Stimulated activated CD4-positive, alpha-beta T cell treated with anti-CD3 and anti-CD28 coated beads, Interleukin-12 subunit alpha, Interleukin-12 subunit beta, amount 100 ng/mL, for 48 hours (primary cell): ENCODE data around the gene CDH10.

Experiments
- DNase-seq, 3 donors: peaks; one replicate each; pipeline ENCODE4 v3.0.0-alpha.2; 2020; ENCODE audit warnings: low read depth in 2 of 3, low spot score in 1 of 3

CDH10 gene

DNA sequence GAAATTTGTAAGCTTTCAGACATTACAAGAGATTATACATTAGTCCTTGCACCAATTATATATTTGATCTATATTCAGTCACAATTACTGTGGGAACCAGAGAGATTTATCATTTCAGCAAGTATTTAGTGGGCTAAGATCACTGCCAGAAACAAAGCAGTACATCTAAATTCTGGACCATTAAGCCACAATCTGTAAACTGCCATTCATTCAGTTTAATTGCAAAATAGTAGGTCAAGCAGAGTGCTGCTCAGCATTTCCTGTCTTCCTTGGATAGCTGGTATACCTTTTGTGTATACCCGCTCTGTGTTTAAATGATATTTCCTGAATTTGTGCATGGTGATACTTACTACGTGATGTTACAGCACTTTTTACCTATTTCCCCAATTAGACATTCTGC lies 42.6 kb downstream of the CDH10 start:
- no peak for DNase-seq

DNA sequence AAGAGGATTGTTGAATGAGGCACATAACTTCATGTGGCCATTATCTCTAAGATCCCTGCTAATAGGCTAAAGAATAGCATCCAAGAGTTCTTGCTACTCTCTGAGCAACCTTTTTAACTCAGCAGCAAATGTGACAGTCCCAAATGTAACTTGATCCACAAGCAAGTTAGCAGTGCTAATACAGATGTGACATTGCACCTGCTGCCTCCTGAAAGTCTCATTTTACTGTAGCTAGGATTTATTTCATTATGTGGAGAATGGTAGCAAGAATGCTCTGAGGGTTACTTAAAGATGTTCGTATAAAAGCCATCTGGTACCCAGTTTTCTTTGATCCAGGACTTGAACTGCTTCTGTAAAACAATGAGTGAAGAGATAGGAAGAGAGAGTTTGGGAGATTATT lies 45.8 kb downstream of the CDH10 start:
- no peak for DNase-seq

DNA sequence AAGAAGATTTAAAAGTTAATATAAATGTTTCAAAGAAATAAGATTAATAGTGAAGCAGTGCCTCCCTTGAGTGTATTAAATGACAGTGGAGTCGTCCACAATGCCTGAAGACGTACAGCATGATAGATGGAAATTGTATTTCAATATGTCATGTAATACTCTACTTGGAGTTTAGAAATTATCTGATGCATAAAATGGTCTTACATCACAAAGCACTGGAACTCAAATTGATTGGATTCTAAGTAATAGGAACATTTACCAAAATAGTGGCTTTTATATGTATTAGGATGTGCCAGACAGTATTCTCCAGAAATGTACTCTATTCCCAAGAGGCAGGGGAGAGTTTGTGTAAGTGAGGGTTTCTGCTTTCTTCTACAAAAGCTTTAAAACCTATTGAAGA lies 49.4 kb downstream of the CDH10 start:
- no peak for DNase-seq

DNA sequence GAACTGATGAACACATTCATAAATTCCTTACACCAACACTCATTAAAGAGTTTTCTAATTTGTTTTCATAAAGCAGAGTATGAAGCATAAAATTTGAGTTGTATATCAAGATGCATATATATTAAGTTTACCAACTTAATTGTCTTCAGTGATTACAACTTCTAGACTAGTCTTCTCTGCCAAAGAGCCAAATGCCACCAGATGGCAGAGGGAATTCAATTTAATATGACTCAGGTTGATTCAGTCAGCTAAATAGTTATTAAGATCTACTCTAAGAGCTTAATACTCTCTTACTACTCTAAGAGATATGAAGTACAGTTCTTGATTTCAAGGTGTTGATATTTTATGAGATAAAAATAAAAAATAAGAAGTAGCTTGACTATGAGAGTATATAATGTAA lies 53.4 kb downstream of the CDH10 start:
- no peak for DNase-seq

DNA sequence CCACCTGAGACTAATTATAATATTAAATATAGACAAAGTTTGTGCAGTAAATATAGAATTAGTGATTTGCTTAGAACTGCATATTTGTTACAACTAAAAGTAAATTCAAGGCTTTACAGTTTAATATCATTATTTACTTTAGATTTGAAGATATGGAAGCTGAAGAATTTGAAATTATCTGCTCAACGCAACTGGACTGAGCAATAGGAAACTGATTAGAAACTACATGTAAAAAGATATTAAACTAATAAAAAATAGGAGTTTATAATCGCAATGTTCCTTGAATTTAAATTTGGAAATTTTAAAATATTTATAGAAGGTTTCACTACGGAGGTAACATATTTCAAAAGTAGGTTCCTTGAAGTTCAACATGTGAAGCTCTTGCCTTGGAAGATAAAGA lies 55.2 kb downstream of the CDH10 start:
- no peak for DNase-seq

DNA sequence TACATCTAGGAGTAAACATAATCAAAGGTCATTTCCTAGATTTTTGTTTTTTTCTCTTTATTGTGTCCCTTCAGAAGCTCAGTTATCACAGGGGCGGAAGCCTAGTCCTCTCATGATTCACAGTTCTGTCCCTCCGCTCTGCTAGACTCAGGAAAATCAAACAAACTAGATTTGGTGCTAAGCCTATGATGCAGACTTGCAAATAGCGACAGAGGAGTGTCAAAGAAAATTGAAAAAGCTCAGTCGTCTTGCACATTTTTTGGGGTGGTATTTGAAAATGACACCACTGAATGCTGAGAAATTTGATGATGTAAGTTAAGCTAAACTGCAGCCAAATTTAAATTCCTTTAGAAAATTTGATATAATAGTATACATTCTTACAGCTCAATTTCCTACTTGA lies 59.0 kb downstream of the CDH10 start:
- no peak for DNase-seq

DNA sequence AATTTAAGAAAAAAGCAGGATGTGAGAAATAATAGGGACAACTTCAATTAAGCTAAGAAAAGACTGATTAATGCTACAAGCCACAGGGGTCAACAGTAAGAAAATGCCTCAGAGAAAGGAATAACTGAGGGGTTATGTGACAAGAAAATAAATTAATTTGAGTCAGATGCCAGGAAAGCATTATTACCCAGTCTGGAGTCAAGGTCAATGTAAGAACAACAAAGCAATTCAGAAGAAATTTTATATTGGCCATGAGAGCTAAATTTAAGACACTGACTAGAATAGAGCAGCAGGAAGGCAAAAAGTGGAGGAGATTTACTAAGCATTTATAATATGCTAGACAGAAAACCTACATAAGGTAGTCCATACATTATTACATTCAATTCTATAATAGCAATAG lies 73.5 kb downstream of the CDH10 start:
- DNase-seq = no peak

DNA sequence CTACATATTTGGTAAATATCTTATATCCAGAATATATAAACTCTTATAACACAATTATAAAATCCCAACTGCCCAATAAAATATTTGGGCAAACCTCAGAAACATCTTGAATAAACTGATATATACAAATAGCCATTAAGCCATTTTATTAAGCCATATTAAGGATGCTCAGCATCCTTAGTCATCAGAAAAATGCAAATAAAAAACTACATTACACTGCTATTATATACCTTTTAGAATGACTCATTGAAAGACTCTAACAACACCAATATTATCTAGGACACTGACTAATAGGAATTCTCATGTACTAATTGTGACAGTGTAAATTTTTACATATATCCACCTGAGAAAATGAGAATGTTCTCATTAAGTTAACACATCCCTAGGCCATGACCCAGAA lies 77.8 kb downstream of the CDH10 start:
- no peak for DNase-seq

DNA sequence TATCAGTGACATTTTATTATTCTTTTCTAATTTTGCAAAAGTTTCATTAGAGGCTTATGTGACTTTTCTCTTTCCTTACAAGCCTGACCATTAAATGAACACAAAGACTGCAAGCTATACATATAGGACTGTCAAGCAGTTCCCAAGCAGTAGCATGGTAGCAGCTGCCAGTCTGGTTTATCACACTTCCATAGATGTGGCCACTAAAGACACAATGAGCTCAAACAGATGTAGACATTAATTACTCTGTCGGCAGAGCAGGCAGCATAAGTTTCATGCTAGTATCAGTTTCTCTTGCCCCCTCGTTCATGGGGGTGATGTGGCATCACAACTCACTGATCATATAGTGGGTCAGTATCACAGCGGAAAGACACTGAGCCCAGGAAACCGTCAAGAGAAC lies 89.5 kb downstream of the CDH10 start:
- DNase-seq = no peak

DNA sequence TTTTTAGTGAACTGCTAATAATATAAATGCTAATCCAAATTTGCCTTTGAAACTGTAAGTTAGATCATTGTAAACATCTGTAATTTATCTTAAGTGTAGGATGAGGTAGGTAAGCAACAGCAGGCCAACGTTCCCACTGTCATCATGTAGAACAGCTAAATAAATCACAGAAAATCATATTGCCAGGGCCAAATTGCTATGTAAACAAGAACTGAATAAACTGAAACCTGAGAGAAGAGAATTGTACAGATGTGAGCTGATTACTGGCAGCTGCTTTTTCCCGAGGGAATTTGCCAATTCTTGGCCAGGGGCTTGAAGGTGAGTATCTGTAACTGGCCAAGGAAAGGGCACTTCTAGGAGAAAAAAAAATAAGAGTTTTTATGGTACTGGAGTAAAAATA lies 97.6 kb downstream of the CDH10 start:
- DNase-seq = no peak

DNA sequence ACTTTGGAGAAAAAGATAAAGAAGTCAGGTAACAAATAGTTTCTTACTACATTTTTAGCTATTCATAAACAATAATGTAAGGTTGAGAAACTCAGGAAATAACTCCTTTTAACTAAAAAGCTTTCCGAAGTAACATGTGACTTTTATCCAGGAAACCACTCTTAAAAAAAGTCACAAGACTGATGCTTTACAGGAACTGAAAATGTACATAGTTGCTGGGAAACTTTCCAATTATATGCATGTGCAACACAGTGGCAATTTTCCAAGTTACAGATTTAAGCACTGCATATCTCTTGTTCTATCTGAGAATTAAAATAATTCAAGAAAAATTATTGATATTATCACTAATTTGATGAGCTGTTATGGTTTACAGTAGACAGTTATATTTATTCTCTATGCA lies 105.2 kb downstream of the CDH10 start:
- no peak for DNase-seq

DNA sequence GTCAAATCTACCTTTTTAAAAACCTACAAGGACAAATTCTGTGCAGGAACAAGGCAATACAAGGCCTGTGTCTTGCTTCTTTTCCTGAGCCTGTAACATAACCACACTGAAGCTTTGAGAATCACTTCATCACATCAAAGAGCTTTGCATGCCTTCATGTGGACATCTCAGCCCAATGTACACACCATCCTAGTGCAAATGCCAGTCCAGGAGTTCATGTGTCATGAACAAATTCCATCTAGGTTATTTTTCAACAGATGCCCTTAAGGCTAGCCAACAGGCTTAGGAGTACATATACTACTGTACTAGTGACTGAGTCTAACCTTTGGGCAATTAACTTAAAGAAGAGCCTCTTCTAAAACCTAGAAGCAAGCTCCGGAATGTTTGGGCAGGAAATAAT lies 106.4 kb downstream of the CDH10 start:
- DNase-seq = no peak

DNA sequence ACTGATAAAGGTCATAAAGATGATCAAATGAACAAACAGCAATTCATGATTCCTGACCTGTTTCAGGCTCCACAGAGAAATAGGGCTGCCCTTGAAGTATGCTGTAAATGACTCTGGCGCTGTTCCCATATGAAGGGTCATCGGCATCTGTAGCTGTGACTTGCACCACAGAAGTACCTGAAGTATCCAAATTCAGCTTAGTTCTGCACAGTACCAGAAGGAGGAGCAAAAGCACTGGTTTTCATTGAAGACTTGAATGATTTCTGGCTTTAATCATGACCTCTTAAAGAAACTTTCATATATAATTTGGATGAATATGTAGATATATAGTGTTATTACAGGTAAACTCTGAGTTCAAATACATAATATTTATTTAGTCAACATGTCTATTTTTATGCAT lies 109.1 kb downstream of the CDH10 start:
- no peak for DNase-seq

DNA sequence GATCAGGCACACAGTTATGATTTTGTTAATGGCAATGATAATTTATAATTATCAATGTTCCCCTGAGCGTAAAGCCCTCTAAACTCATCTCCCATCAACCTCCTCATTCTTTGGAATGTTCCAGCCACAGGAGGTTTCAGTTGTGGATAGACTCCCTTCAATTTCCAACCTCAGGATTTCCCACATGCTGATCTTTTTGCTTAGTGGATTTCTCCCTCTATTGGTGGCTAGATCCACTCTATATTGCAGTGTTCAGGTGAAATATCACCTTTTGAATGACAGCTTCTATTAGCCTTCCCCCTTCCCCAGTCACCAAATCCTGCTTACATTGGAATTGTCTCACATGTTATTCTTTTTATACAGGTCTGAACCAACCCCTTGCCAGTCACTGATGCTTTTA lies 113.9 kb downstream of the CDH10 start:
- DNase-seq = no peak

DNA sequence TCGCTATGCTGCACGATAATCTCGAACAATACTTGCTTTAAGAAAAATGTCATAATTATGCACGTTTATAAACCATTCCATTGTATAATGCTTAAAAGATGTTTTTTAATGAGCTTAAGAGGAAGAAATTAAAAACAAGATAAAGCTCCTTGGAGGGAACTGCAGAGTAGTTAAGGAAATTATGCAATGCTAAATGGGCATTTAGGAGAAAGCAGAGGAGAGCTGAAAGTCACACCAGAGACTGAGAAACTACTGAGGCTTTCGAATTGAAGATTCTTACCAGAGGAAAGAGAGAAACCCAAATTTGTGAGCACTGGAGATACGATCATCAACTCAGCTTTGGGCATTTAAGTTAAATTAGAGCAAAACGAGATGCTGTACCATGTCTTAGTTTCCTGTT lies 119.4 kb downstream of the CDH10 start:
- no peak for DNase-seq

DNA sequence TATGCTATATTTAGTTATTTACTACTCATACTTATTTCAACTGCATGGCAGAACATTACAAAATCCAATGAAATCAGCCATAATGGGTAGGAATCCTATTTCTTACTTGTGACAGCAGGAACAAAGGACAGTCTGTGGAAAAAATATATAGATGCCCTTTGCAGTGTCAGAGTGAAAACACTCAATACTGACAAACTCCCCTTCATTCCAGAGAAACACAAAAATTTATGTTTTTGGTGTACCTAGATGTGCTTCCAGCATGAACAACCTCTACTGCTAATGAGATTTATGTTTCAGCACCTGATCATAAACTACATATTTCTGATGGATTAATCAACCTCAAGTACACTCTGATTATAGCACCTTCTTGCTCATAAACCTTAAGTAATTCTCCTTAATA lies 132.4 kb downstream of the CDH10 start:
- DNase-seq = no peak

DNA sequence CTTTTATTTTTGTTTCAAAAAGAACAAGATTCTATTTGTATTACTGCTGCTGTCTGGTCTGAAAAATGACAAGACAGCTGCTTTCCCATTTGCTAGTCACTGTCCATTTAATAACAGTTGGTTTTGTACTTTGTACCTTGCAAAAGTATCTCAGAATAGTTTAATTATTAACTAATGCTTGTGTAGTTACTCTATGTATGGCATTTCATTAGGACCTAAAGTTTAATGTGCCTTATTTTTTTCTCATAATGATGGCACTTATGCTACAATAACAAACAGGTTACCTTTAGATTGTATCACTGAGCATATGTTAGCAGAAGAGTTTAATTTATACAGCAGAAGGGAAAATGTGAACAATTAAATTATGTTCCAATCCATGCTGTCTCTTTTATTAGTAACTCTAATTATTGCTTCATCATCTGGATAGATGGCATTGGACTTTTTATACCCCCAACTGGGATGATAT lies 134.2 kb downstream of the CDH10 start:
- no peak for DNase-seq

DNA sequence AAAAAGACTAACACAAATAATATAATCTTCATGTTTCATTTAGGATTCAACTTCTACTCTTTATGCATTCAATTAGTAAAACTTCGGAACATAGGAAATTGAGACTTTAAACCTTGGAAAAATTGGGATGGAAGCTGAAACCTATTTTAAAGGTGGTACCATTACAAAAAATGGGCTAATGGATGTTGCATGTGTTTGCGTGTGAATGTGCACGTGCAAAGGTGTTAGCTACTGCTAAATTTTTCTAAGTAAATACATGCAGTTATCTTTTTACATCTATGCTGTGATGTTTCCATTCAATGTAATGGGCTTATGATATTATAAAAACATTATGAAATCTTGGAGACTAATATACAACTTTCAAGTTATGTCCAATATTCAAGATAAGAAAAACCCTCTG lies 134.8 kb downstream of the CDH10 start:
- no peak for DNase-seq

DNA sequence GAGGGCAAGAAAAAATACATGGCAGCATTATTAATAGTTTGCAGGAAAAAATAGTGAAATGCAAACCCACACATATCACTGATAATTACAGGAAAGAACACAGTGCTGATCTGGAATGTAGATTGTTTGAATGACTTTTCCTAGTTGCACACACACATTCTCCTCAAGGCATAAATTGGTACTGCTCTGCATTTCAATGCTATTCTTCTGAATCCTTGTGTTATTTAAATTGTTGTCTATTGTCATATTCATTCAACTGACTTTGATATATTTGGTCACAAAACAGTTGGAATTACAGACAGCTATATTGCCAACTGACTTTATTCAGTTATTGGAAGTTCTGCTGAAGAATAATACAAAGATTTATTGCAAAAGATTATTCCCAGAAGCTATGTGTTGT lies 139.5 kb downstream of the CDH10 start:
- no peak for DNase-seq

DNA sequence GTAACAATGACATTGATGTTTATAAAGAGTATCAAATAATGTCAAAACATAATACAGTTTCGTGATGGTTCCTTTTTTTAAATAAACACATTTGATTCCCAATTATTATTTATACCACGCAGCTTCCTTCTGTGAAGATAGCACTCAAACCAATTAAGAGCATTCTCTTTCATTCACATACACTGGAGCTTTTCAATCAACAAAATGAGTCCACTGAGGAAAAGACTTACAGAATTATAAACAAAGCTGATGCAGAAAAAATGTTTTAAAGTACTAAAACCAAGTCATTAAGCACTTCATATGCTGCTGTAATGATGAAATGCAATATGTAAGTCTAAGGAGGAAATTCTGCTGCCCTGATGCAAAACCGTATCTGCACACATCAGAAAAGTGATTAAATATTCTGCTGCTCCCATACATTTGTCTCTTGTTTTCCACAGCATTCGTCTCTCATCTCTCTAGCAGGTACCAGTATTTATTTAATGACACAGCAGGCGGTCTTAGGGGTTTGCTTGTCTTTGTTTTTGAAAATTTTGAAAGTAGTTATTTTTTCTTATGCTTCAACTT lies 147.1 kb downstream of the CDH10 start:
- DNase-seq = no peak

DNA sequence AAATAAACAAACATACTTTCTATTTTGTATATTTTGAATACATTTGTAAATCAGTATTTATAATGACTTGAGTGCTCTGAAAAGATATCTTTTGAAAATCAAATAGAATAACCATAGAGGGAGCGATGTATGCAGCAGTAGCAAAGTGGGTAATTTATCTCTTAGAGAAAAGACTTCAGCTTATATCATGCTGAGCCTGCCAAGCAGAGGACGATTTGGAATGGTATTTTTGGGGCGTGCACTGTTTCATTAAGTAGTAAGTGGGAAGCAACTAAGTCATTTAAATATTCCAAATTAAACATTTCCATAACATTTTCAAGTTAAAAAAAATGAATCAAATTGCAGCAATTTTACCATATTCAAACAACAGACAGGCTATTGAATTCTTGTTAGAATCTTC lies 147.6 kb downstream of the CDH10 start:
- no peak for DNase-seq

DNA sequence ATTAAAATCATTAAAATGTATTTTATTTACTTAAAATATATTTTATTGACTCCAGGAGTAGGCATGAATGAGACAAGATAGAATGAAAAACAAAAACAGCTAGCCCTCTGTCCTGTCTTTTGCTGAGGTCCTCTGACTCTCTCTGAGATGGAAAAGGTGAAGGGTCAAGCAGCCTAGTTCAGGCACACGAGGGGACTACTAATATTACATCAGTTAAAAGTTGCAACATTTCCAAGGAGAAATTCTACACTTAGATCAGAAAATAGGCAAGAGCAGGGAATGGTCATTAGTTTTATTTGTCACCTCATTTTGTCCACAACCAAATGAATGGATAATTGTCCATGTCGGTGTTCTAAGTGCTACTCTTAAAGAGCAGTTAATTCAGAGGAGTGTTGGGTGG lies 148.5 kb downstream of the CDH10 start:
- DNase-seq = no peak

DNA sequence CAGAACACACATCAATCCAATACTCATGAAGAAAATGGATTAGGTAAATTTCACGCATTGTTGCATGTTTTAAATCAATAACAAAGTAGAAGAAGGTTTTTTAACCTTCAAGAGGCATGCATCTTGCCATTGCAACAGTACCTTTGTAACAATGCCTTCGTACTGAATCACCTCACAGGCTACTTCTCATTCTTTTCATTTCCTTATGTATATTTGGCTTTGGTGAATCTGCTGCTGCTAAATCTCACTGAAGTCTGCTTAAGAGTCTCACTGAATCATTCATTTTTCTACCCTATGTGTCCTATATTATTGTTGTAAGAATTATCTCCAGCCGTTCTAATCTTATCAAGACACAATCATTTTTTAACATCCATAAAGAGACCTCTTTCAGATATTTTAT lies 152.5 kb downstream of the CDH10 start:
- DNase-seq = no peak

DNA sequence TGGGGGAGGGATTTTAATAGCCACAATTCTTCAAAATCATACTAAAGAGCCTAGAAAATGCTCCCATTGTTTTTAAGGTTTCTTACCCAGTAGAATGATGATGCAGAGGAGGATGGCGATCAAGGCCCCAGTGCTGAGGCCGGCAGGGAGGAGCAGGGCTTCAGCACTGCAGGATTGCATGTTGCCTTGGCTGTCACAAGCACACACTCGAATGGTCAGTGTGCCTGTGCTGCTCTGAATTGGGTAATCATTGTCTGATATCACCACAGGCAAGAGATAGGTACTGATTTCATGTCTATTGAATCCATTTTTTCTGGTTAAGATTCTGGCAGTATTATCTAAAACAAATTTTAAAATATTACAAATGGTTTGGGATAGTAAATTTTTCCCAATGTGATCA lies 153.3 kb downstream of the CDH10 start:
- no peak for DNase-seq
